HUES64 (cell line): ENCODE results near the gene PANX2.

Experiments used
- H3K27ac ChIP-seq: 2 replicates; pipeline ENCODE4 v1.7.0; 2013; ENCODE audit warnings: low read depth, low read length, inconsistent platforms
- H3K27me3 ChIP-seq: 2 replicates; pipeline ENCODE4 v1.6.1; 2013; ENCODE audit warnings: mild to moderate bottlenecking, low read length; ENCODE audit not compliant: insufficient read depth
- H3K36me3 ChIP-seq: 2 replicates; pipeline ENCODE4 v1.6.1; 2013; ENCODE audit warnings: mild to moderate bottlenecking, low read length; ENCODE audit not compliant: insufficient read depth
- H3K4me1 ChIP-seq: 2 replicates; pipeline ENCODE4 v1.6.1; 2013; ENCODE audit warnings: mild to moderate bottlenecking, low read length, moderate library complexity; ENCODE audit not compliant: insufficient read depth
- H3K4me3 ChIP-seq: 2 replicates; pipeline ENCODE4 v1.5.1; 2013; ENCODE audit warnings: mild to moderate bottlenecking, low read length, moderate library complexity
- H3K9ac ChIP-seq: 2 replicates; pipeline ENCODE4 v1.6.1; 2013; ENCODE audit warnings: mild to moderate bottlenecking, low read depth, low read length
- H3K9me3 ChIP-seq: 2 replicates; pipeline ENCODE4 v1.6.1; 2013; ENCODE audit warnings: low read depth, low read length; ENCODE audit not compliant: insufficient read depth
- WGBS: fragments of 150-250, 120-280 bp; methylation state at CpG from one replicate; pipeline ENCODE4 v1.1.7; 2013; ENCODE audit warnings: missing lambda C conversion rate; 5-methylcytosine and 5-hydroxymethylcytosine counted together

Gene PANX2

GRCh38 chr22:50221410-50222300 is 51.1 kb downstream of the PANX2 start:
- H3K4me1 ChIP-seq = no peaks in the 10 kb centered on the region
- 94% methylated on average over 19 of the region's 19 CpGs for WGBS
- no peak overlapping the region for H3K4me3 ChIP-seq
- H3K9me3 ChIP-seq = no peaks in the 10 kb centered on the region
- H3K27ac ChIP-seq = no peak overlapping the region
- no peak overlapping the region for H3K9ac ChIP-seq
- H3K27me3 ChIP-seq = no peaks in the 10 kb centered on the region
- H3K36me3 ChIP-seq = peaks cover 71% of the 10 kb centered on the region

DNA sequence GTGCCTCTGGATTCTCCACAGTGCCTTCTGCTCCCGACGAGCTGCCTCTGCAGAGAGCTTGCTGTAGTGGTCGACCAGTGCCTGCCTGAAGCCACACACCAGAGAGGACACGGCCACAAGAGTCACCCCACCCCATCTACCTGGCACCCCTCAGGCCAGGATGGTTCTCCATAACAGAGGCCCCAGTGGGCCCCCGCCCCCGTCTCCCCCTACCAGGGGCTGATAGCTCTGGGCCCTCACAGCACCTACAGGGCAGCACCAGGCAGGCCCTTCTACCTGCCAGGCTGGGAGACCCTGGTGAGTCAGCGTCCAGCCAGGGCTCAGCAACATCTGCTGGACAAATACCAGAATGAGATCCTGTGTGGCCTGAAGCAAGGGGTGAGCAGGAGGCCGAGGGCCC is 52.0 kb downstream of the PANX2 start:
- Histone ChIP-seq H3K27me3 (no peaks in the 10 kb centered on the region), H3K4me3 (no peak overlapping the region), H3K9me3 (no peaks in the 10 kb centered on the region), H3K36me3 (peaks cover 63% of the 10 kb centered on the region), H3K27ac (no peak overlapping the region), H3K4me1 (no peaks in the 10 kb centered on the region), H3K9ac (no peak overlapping the region)
- 92% methylated on average over 8 of the region's 8 CpGs for WGBS

- no peak overlapping the region for H3K27ac ChIP-seq
- whole genome bisulfite sequencing = 96% methylated on average over 16 of the region's 16 CpGs
- no peaks in the 10 kb centered on the region for H3K4me1 ChIP-seq
- H3K27me3 ChIP-seq = no peaks in the 10 kb centered on the region
- no peak overlapping the region for H3K4me3 ChIP-seq
- peaks cover 48% of the 10 kb centered on the region for H3K36me3 ChIP-seq
- no peaks in the 10 kb centered on the region for H3K9me3 ChIP-seq
- no peak overlapping the region for H3K9ac ChIP-seq
Observed at GRCh38 chr22:50224071-50224470, 53.5 kb downstream of the PANX2 start.

GRCh38 chr22:50225200-50225969 is 54.9 kb downstream of the PANX2 start:
- Histone ChIP-seq H3K4me1 (no peaks in the 10 kb centered on the region), H3K4me3 (no peak overlapping the region), H3K27me3 (no peaks in the 10 kb centered on the region), H3K9me3 (no peaks in the 10 kb centered on the region), H3K36me3 (peaks cover 39% of the 10 kb centered on the region), H3K9ac (no peak overlapping the region), H3K27ac (no peak overlapping the region)
- WGBS = 97% methylated on average over 24 of the region's 24 CpGs

- Histone ChIP-seq H3K27ac (no peak overlapping the region), H3K4me1 (no peaks in the 10 kb centered on the region), H3K9ac (no peak overlapping the region), H3K4me3 (no peak overlapping the region), H3K27me3 (no peaks in the 10 kb centered on the region), H3K9me3 (no peaks in the 10 kb centered on the region), H3K36me3 (peaks cover 30% of the 10 kb centered on the region)
- WGBS = 95% methylated on average over 30 of the region's 31 CpGs
Observed at GRCh38 chr22:50226063-50226874, 55.7 kb downstream of the PANX2 start.

- Histone ChIP-seq H3K4me3 (no peak overlapping the region), H3K4me1 (no peaks in the 10 kb centered on the region), H3K36me3 (peaks cover 24% of the 10 kb centered on the region), H3K27ac (no peak overlapping the region), H3K9ac (no peak overlapping the region), H3K9me3 (no peaks in the 10 kb centered on the region), H3K27me3 (no peaks in the 10 kb centered on the region)
- 96% methylated on average over 18 of the region's 18 CpGs for whole genome bisulfite sequencing
Observed at GRCh38 chr22:50226875-50227165, 56.3 kb downstream of the PANX2 start.

DNA sequence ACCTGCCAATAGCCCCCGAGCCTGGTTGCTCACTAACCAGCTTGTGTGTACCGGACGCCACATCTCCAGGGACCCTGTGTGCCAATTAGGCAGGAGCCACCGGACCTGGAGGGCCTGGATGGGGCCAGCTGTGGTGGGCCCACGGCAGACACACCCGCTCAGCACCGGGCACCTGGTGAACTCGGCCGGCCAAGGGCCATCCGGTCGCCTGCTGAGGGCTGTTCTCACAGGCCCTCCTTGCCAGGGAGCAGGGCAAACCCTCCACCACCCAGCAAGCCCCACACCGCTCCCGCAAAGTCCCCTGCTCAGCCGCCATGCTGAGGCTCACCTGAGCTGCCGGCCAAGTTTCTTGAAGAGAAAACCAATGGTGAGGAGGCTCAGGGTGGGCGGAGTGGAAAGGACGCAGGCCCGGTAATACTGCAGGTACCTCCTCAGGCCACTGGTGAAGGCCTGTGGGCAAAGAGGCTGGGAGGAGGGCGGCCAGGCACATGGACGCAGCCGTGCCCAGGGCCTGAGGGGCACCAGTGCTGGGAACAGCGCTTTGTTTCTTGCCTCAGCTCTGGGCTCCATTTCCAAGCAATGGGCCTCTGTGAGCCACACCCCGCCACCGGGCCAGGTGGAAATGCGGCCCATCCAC is 57.2 kb downstream of the PANX2 start:
- no peaks in the 10 kb centered on the region for H3K9me3 ChIP-seq
- no peak overlapping the region for H3K9ac ChIP-seq
- peaks cover 16% of the 10 kb centered on the region for H3K36me3 ChIP-seq
- no peaks in the 10 kb centered on the region for H3K4me1 ChIP-seq
- H3K4me3 ChIP-seq = no peak overlapping the region
- no peaks in the 10 kb centered on the region for H3K27me3 ChIP-seq
- 92% methylated on average over 25 of the region's 25 CpGs for WGBS
- no peak overlapping the region for H3K27ac ChIP-seq

GRCh38 chr22:50228366-50228765 is 57.8 kb downstream of the PANX2 start:
- 96% methylated on average over 9 of the region's 9 CpGs for WGBS
- H3K27me3 ChIP-seq = no peaks in the 10 kb centered on the region
- H3K27ac ChIP-seq = no peak overlapping the region
- no peaks in the 10 kb centered on the region for H3K4me1 ChIP-seq
- no peak overlapping the region for H3K4me3 ChIP-seq
- peaks cover 13% of the 10 kb centered on the region for H3K36me3 ChIP-seq
- H3K9me3 ChIP-seq = no peaks in the 10 kb centered on the region
- no peak overlapping the region for H3K9ac ChIP-seq

- H3K9ac ChIP-seq = no peak overlapping the region
- H3K36me3 ChIP-seq = peaks cover 6% of the 10 kb centered on the region
- no peaks in the 10 kb centered on the region for H3K4me1 ChIP-seq
- H3K9me3 ChIP-seq = no peaks in the 10 kb centered on the region
- H3K4me3 ChIP-seq = no peak overlapping the region
- WGBS = 94% methylated on average over 15 of the region's 16 CpGs
- no peaks in the 10 kb centered on the region for H3K27me3 ChIP-seq
- no peak overlapping the region for H3K27ac ChIP-seq
Observed at GRCh38 chr22:50229370-50229769, 58.8 kb downstream of the PANX2 start.
